Nephron (organoid): ENCODE measurements around the gene CTPS1.

Experiments
- H3K27ac Mint-ChIP-seq, 3 experiments: 2 replicates each; pipeline ENCODE4 v1.8.0; 2020; ENCODE audit warnings: mixed read lengths in 3 of 3, mild to moderate bottlenecking in 2 of 3, moderate library complexity in 1 of 3
- H3K27me3 Mint-ChIP-seq: 2 replicates; pipeline ENCODE4 v1.8.0; 2021; ENCODE audit warnings: low read depth, mild to moderate bottlenecking, moderate library complexity, mixed read lengths
- H3K36me3 Mint-ChIP-seq: 2 replicates; pipeline ENCODE4 v1.8.0; 2020; ENCODE audit warnings: low read depth, mixed read lengths
- H3K4me1 Mint-ChIP-seq: 2 replicates; pipeline ENCODE4 v1.8.0; 2020; ENCODE audit warnings: mixed read lengths
- H3K4me3 Mint-ChIP-seq, 3 experiments: 2 replicates each; pipeline ENCODE4 v1.8.0; 2020; ENCODE audit warnings: mild to moderate bottlenecking in 3 of 3, mixed read lengths in 3 of 3, moderate library complexity in 2 of 3
- H3K9me3 Mint-ChIP-seq: 2 replicates; pipeline ENCODE4 v1.8.0; 2020; ENCODE audit warnings: mixed read lengths
- CTCF ChIP-seq, 3 experiments: fragments of 200-600 bp; sonication (generic); IDR thresholded peaks; one replicate each; pipeline ENCODE4 v1.5.0; 2021; ENCODE audit warnings: antibody characterized with exemption in 3 of 3; ENCODE audit not compliant: unreplicated experiment in 3 of 3

The CTPS1 gene

DNA sequence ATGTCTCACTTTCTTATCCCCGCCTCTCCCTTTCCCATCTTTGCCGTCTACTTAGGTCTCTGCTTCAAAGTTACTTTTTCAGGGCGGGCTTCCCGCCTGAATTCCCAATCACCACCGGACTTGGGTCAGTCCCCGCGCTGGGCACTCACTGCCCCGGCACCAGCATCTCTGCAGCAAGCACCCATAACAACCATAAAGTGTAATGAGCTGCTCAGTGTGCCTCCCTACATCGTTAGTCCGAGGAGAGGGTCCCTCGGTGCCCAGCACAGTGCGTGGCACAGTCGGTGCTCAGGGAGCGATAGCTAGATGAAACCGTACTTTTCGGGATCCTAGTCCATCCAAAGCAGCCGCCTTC, 633 bp upstream of the CTPS1 start:
- Mint-ChIP-seq H3K4me3 (peak overlapping the region; percentile 88 to 89 (median 88)), H3K27ac (peak overlapping the region; percentile 70 to 94 (median 94)), H3K36me3 (peaks cover 1% of the 10 kb centered on the region), H3K9me3 (no peaks in the 10 kb centered on the region), H3K4me1 (peaks cover 38% of the 10 kb centered on the region), H3K27me3 (no peaks in the 10 kb centered on the region)
- TF ChIP-seq CTCF (IDR thresholded peaks at IDR 0.05; ENCODE audit: unreplicated experiment in 3 of 3) = no peak

GRCh38 chr1:40980068-40980452, 564 bp downstream of the CTPS1 start:
- H3K27ac Mint-ChIP-seq = peak overlapping the region; percentile 80 to 92 (median 84)
- H3K27me3 Mint-ChIP-seq = no peaks in the 10 kb centered on the region
- peaks cover 6% of the 10 kb centered on the region for H3K36me3 Mint-ChIP-seq
- H3K9me3 Mint-ChIP-seq = no peaks in the 10 kb centered on the region
- H3K4me1 Mint-ChIP-seq = peaks cover 44% of the 10 kb centered on the region
- no peak for TF ChIP-seq CTCF (IDR thresholded peaks at IDR 0.05; ENCODE audit: unreplicated experiment in 3 of 3)
- peak overlapping the region; percentile 92 to 93 (median 92) for H3K4me3 Mint-ChIP-seq

- no peak for TF ChIP-seq CTCF (IDR thresholded peaks at IDR 0.05; ENCODE audit: unreplicated experiment in 3 of 3)
- Mint-ChIP-seq H3K36me3 (peaks cover 10% of the 10 kb centered on the region), H3K27me3 (no peaks in the 10 kb centered on the region), H3K27ac (peak overlapping the region; percentile 80 to 92 (median 84)), H3K4me1 (peaks cover 49% of the 10 kb centered on the region), H3K4me3 (peak overlapping the region; percentile 92 to 93 (median 92)), H3K9me3 (no peaks in the 10 kb centered on the region)
Observed at GRCh38 chr1:40980453-40981121, 1.1 kb downstream of the CTPS1 start.

DNA sequence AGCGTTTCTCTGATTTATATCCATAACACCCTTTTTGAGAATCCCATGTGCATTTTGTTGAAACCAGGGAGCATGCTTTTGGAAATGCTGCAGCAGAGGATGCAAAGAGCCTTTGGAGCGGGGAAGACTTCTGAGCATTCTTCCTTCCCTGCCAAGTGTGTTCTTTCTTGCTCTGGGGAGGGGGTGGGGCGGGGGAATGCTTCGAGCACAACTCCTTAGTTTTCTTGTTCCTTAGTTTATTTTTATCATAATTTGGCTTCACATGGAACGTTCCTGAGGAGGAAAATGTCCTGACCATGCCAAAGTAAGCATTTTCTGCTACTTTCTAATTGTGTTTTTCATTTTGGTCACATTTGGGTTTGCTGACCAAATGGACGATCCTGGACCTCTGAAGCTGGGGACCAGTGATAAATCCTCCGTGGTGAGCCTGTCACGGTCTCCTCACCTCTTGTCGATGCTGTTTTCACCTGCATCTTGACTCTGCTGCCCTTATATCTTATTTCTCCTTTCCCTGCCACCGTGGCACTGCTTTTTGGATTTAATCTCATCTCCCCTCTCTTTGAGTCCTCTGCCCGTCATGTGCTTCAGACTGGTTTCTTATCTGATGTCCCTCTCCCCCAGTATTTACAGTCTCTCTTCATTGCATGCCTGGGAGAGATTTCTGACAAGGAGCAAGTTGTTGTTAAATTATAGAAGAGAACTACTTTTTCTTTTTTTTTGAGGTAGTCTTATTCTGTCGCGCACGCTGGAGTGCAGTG, 2.4 kb downstream of the CTPS1 start:
- H3K27ac Mint-ChIP-seq = peak overlapping the region; percentile 67 to 92 (median 80)
- H3K4me3 Mint-ChIP-seq = peak overlapping the region; percentile 69 to 93 (median 92)
- no peak for TF ChIP-seq CTCF (IDR thresholded peaks at IDR 0.05; ENCODE audit: unreplicated experiment in 3 of 3)
- no peaks in the 10 kb centered on the region for H3K27me3 Mint-ChIP-seq
- H3K36me3 Mint-ChIP-seq = peaks cover 16% of the 10 kb centered on the region
- H3K4me1 Mint-ChIP-seq = peaks cover 59% of the 10 kb centered on the region
- no peaks in the 10 kb centered on the region for H3K9me3 Mint-ChIP-seq

DNA sequence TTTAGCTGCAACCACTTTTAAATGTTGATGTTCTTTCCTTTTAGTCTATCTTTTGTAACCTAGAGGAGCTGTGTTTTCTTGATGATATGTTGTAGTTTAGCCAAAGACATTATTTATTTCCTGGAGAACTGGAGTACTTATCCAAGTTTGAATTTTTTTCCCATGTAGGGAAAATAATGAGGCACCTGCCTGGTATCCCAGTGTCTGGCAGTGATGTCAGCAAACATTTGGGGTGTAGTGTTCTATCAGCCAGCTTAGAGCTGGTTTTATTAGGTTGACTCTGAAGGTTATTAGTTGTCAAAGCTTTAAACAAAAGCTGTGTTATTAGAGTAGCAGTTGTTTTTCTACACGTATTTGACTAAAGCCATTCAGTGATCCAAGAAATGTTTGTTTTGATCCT, 3.2 kb downstream of the CTPS1 start:
- no peaks in the 10 kb centered on the region for H3K27me3 Mint-ChIP-seq
- H3K4me3 Mint-ChIP-seq = peak overlapping the region in 2 of 3 experiments; percentile 92 to 93
- H3K36me3 Mint-ChIP-seq = peaks cover 23% of the 10 kb centered on the region
- H3K27ac Mint-ChIP-seq = peak overlapping the region in 2 of 3 experiments; percentile 49 to 80
- no peak for TF ChIP-seq CTCF (IDR thresholded peaks at IDR 0.05; ENCODE audit: unreplicated experiment in 3 of 3)
- H3K4me1 Mint-ChIP-seq = peaks cover 62% of the 10 kb centered on the region
- H3K9me3 Mint-ChIP-seq = no peaks in the 10 kb centered on the region
